GM19397 (cell line): ENCODE measurements around the gene UBE2H.

Experiments
- ATAC-seq: cut with Tn5 transposase; IDR thresholded peaks from one replicate; pipeline ENCODE4 v1.9.1; 2021; ENCODE audit warnings: mild to moderate bottlenecking, moderate library complexity; ENCODE audit not compliant: unreplicated experiment

UBE2H gene

DNA sequence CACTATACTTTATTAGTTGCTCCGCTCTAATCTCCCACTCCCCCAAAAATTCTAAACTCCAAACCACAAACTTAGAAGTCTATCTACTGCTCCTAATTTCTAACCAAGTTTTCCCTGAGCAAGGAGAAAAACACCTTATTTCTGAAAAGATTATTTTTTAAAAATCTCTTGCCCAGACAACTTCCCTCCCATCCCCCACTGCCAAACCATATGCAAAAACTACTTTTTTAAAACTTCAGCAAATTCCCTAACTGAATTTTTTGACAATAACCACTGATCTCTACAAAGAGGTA is 1.9 kb downstream of the UBE2H start:
- no peak for ATAC-seq

GRCh38 chr7:129950191-129950932 is 2.4 kb downstream of the UBE2H start:
- no peak for ATAC-seq

GRCh38 chr7:129949292-129950133 is 3.2 kb downstream of the UBE2H start:
- peak; percentile 5 for ATAC-seq

DNA sequence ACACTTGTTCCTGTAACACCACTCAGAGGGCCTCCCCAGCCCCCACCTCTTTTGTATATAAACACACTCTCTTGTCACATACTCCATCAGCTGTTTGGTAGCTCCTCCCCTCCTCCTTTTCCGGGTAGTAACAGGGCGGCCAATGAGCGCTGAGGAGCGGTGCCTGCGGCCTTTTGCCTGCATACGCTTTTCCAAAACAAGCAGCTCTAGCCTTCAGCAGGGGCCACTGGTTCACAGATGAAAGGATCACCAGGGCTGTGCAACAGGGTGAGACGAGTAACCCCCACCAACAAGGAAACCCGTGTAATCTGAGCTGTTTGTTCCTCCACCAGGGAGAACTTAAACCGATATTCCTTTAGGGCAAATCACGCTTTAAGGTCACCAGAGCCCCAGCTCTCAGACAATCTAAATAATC is 3.9 kb downstream of the UBE2H start:
- peak; percentile 40 for ATAC-seq

DNA sequence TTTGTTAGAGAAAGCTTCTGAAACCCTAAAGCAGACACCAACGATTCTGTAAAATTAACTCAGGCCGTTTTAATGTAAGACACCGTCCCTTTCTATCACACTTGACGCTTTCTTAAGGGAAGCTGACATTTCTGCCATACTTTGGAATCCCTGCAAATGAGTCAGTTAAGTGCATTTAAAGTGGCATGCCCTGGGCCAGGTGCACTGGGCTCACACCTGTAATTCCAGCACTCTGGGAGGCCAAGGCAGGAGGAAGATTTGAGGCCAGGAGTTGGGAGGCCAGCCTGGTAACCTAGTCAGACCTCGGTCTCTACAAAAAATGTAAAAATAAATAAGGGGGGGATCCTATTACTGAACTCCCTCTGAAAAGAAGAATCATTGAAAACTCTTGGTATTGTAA is 4.4 kb downstream of the UBE2H start:
- ATAC-seq, result no peak

DNA sequence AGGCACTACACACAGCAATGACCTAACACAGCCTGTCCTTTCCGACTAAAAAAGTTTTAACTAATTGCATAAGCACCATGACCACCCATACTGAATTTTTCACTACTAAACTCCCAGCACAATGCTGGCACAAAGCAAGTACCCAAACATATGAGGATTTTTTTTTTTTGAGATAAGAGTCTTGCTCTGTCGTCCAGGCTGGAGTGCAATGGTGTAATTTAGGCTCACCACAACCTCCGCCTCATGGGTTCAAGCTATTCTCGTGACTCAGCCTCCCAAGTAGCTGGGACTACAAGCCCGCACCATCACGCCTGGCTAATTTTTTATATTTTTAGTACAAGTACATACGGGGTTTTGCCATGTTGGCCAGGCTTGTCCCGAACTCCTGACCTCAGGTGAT is 5.1 kb downstream of the UBE2H start:
- no peak for ATAC-seq

DNA sequence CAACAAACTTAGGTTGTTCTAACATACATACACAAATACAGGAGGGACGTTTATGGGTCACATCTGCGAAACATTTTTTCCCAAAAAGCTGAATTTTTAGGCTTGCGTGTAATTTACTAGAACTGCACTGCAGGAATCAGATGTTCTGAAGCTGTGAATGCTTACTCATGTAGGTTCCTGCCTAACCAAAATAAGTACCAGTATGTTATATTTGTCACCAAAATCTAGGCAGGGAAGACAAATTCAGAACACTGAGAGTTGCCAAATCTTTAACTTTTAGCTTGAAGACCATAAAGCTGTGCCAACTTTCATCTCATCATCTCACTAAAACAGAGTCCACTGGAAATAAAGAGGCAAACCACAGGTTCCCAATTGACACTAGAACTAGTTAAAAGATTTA is 5.7 kb downstream of the UBE2H start:
- ATAC-seq, result no peak

DNA sequence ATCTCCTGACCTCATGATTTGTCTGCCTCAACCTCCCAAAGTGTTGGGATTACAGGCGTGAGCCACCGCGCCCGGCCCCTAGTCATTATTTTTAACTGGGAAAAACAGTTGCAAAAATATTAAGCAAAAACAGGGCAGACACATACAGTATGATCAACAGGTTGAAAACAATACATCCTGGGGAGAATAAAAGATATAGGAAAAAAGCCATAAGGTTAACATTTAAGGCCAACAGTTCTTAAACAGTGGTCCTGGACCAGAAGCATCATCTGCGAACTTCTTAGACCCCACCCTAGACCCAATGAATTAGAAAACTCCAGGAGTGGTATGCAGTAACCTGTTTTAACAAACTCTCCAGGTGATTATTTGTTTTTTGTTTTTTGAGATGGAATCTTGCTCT is 6.5 kb downstream of the UBE2H start:
- no peak for ATAC-seq

DNA sequence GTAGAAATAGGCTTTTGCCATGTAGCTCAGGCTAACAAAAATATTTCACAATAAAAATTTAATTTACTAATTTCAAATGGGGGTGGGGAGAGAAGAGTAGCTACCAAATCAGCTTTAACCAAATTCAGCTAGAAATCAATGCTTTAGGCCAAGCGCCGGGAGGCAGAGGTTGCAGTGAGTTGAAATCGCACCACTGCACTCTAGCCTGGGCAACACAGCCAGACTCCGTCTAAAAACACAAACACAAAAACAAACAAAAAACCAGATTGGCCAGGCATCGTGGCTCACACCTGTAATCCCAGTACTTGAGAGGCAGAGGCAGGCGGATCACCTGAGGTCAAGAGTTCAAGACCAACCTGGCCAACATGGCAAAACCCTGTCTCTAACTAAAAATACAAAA is 9.4 kb downstream of the UBE2H start:
- no peak for ATAC-seq

DNA sequence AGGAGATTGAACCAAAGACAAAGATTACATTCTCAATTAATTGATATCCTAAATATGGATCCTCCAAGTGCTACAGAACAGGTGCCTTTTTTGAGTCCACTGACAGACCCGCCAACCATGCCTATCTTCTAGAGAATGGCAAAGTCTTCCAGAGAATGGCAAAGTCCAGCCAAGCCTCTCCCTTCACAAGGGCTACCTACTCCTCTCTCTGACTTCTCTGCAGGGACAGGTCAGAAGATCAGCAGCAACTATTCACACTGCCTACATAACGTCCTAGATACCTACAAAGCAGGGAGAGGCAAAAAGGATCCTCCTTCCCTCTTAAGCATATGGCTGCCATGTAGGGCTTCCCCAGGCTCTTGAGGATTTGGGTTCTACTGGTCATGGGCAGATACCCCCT is 12.4 kb downstream of the UBE2H start:
- no peak for ATAC-seq

DNA sequence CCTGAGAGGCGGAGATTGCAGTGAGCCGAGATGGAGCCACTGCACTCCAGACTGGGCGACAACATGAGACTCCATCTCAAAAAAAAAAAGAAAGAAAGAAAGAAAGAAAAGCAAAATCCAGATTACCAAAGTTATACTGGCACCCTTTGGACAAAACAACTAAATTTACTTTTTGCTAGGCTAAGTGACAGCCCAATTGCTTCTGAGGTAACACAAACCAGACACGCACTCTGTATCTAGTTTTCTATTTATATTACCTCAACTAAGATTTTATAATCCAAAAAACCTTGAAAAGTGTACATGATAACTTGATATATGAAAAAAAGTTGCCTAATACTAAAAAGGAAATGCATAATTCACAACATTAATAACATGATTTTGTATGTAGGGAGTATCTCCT is 12.9 kb downstream of the UBE2H start:
- ATAC-seq, result no peak

GRCh38 chr7:129933627-129934026 is 19.1 kb downstream of the UBE2H start:
- no peak for ATAC-seq

GRCh38 chr7:129926618-129927017 is 26.1 kb downstream of the UBE2H start:
- no peak for ATAC-seq

- no peak for ATAC-seq
Measured at GRCh38 chr7:129925416-129926002, 27.3 kb downstream of the UBE2H start.

DNA sequence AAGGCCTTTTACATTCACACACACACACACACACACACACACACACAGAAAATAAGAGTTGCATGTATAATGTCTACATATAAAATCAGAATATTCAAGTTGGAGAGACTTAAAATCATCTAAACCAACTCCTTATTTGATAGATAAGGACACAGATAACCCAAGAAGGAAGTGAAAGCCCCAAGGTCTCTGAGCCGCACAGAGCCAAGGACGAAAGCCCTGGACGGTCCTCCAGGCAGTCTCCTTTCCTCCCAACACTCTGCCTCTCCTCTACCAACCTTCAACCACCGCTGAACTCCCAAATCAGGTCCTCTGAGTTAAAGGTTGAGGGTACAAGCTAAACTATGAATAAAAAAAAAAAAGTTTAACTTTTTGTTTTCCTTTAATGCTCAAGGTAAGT is 28.2 kb downstream of the UBE2H start:
- no peak for ATAC-seq

DNA sequence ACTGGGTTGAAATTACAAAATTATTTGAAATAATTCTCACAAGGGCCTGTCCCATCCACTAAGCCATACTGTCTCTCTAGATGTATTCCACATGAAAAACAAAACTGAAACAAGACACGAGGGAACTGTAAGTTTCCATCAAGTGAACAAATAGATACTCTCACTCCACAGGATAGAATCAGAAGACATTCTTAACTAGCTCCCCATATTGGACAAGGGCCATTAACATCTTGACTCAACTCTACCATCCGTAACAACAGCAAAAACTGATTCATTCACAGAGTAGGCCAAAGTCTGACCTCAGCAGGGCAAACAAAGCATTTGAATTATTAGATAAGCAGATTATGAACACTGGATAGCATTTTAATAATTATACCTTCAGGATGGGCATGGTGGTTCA is 29.1 kb downstream of the UBE2H start:
- no peak for ATAC-seq

DNA sequence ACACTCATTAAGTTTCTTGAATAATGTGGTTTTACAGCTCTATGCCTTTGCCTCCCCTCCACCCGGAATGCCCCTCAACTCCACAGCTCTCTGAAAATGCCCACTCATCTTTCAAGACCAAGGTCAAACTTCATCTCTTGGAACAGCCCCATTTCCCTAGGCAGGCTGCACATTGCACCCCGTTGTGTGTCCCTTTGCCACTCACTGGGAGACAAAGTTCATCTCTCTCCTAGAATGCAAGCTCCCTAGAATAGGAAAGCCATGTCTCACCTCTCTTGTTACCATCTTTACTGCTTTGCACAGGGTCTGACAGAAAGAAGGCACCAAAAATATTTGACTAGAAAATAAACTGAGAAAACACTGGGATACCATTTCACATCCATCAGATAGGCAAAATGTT is 33.3 kb downstream of the UBE2H start:
- no peak for ATAC-seq

GRCh38 chr7:129918922-129919321 is 33.8 kb downstream of the UBE2H start:
- ATAC-seq, result no peak

- ATAC-seq, result no peak
Measured at GRCh38 chr7:129917934-129918333, 34.8 kb downstream of the UBE2H start.

- ATAC-seq, result no peak
Measured at GRCh38 chr7:129914536-129915272, 38.1 kb downstream of the UBE2H start.

DNA sequence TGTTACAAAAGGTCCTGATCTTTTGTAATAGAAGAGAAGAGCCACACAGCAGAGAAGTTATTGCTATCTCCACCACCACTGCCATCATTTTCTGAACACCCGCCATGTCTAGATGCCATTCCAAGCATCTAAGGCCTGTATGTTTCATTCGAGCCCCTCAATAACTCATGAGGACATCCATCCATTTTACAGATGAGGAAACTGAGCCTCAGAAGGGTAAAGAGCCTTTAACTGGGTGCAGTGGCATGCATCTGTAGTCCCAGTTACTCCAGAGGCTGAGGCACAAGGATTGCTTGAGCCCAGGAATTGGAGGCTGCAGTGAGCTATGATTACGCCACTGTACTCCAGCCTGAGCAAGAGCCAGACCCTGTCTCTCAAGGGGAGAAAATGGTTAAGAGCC is 39.3 kb downstream of the UBE2H start:
- ATAC-seq, result no peak

DNA sequence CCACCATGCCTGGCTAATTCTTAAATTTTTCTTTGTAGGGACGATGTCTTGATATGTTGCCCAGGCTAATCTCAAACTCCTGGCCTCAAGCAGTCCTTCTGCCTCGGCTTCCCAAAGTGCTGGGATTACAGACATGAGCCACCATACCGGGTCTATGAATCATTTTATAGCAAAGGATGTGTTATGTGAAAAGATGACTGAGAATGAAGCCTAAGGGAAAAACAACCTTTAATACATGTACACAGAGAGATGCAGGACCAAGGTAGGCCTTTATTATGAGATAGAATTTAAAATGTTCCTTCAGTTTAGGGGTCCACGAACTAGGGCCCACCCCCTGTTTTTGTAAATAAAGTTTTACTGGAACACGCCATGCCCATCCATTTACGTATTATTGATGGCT is 41.0 kb downstream of the UBE2H start:
- no peak for ATAC-seq
